ENCODE data around the gene PALM.
"Not testable (repeated sequence)": the region's sequence is repeated elsewhere in the genome, so short reads cannot be mapped to it uniquely, and the experiment has no call there.

DNA sequence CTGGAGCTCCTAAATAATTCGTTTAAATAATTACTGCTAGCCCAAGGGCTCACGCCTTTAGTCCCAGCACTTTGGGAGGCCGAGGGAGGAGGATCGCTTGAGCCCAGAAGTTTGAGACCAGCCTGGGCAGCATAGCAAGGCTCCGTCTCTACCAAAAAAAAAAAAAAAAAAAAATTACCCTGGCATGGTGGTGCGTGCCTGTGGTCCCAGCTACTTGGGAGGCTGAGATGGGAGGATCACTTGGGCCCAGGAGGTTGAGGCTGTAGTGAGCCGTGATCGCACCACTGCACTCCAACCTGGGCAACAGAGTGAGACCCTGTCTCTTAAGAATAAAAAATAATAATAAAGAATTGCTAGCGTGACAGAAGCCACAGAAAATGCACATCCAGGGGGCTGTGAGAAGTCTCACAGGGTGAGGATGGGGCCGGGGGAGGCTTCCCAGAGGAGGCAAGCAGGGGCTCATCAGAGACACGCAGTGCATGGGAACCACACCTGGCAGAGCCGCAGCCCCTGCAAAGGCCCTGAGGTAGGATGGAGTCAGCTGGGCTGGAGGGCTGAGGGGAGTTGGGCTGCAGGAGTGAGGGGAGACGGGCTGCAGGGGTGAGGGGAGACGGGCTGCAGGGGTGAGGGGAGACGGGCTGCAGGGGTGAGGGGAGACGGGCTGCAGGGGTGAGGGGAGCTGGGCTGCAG is 32.2 kb downstream of the PALM start:
- not testable (repeated sequence) for TF ChIP-seq CTCF (optimal IDR thresholded peaks at IDR 0.05 in 1 of 3, IDR thresholded peaks at IDR 0.05 in 1 of 3, conservative IDR thresholded peaks at IDR 0.05 in 1 of 3; ENCODE audit: extremely low read depth in 1 of 3, insufficient read depth in 2 of 3, low read length in 3 of 3); EZH2 (IDR thresholded peaks at IDR 0.05; ENCODE audit: low read length)
